Measurements from ENCODE around the gene TRMT61A.

TRMT61A gene

GRCh38 chr14:103516426-103517173 lies 12.4 kb upstream of the TRMT61A start:
- TF ChIP-seq CTCF (IDR thresholded peaks at IDR 0.05; ENCODE audit: extremely low read depth, missing control alignments): no peak
- peak; percentile 5 for DNase-seq (ENCODE audit: low spot score)

GRCh38 chr14:103517174-103517566 lies 11.8 kb upstream of the TRMT61A start:
- TF ChIP-seq CTCF (IDR thresholded peaks at IDR 0.05; ENCODE audit: extremely low read depth, missing control alignments): no peak
- no peak for DNase-seq (ENCODE audit: low spot score)

GRCh38 chr14:103517721-103518421 lies 11.1 kb upstream of the TRMT61A start:
- DNase-seq (ENCODE audit: low spot score): no peak
- TF ChIP-seq CTCF (IDR thresholded peaks at IDR 0.05; ENCODE audit: extremely low read depth, missing control alignments): no peak

- peak; percentile 88 for DNase-seq (ENCODE audit: low spot score)
- peak; percentile 93 for TF ChIP-seq CTCF (IDR thresholded peaks at IDR 0.05; ENCODE audit: extremely low read depth, missing control alignments)
These were observed 10.5 kb upstream of the TRMT61A start for GRCh38 chr14:103518422-103519042.

- no peak for TF ChIP-seq CTCF (IDR thresholded peaks at IDR 0.05; ENCODE audit: extremely low read depth, missing control alignments)
- peak; percentile 42 for DNase-seq (ENCODE audit: low spot score)
These were observed 9.8 kb upstream of the TRMT61A start for GRCh38 chr14:103519043-103519836.

- no peak for DNase-seq (ENCODE audit: low spot score)
- TF ChIP-seq CTCF (IDR thresholded peaks at IDR 0.05; ENCODE audit: extremely low read depth, missing control alignments): no peak
These were observed 9.2 kb upstream of the TRMT61A start for GRCh38 chr14:103519837-103520212.
